HepG2 (cell line): Measurements from ENCODE around the gene SYT9. TPM values are rescaled to one million over a fixed set of nuclear protein-coding genes. Genes with fewer than 3 reads are reported as not detected.
A peak's percentile ranks its signal among the peaks of the same experiment; 100 is the strongest.

Experiments
- ATAC-seq: fragments of 200-7000 bp; cut with Tn5 transposase; 3 replicates; pipeline ENCODE4 v1.9.1; 2020; ENCODE audit warnings: mild to moderate bottlenecking, moderate library complexity
- BruUV-seq: library from RNA; stranded (reverse); fragments of 400-500 nt; replicated peaks from 2 replicates; lab custom pipeline; 2021; lab: Mats Ljungman, UMichigan
- CTCF ChIA-PET: fragments of 300-600 bp; formaldehyde crosslinking; extraction: SDS; loops from one replicate; lab custom pipeline; 2021; ENCODE audit warnings: low total read pairs, inconsistent platforms, low intra/inter-chr PET ratio; lab: Yijun Ruan, JAX
- POLR2A ChIA-PET: fragments of 350-600 bp; sonication (Branson Sonifier 250); formaldehyde crosslinking; loops from one replicate; lab custom pipeline; 2020; ENCODE audit warnings: antibody characterized with exemption, inconsistent platforms; lab: Yijun Ruan, JAX
- DNase-seq: peaks from one replicate; pipeline ENCODE4 v3.0.0-alpha.2; 2015; ENCODE audit warnings: low spot score
- FAIRE-seq: peaks from 3 replicates; lab custom pipeline; 2011; peaks lifted over from hg19 to GRCh38; lab: Jason Lieb, UNC
- H2AFZ ChIP-seq: one replicate; pipeline ENCODE4 v1.6.1; 2011; ENCODE audit warnings: low read length, inconsistent platforms
- H3K27ac ChIP-seq: fragments of 300-600 bp; 3 replicates; pipeline ENCODE4 v1.8.0; 2011; ENCODE audit warnings: mixed run types, mild to moderate bottlenecking, mixed read lengths, low read length, inconsistent platforms; ENCODE audit not compliant: insufficient read depth; ENCODE audit errors: extremely low read length
- H3K27me3 ChIP-seq, 2 experiments: fragments of 200-600 bp in 1 of 2; 2 replicates in 1 of 2; 3 replicates in 1 of 2; pipeline versions ENCODE4 v1.6.0 to v1.8.0; 2011; ENCODE audit warnings: low read length in 2 of 2, mild to moderate bottlenecking in 2 of 2, moderate library complexity in 2 of 2, inconsistent platforms in 1 of 2; ENCODE audit not compliant: insufficient read depth in 2 of 2, control insufficient read depth in 1 of 2
- H3K36me3 ChIP-seq, 2 experiments: fragments of 200-600 bp in 1 of 2; replicated peaks in 1 of 2; 2 replicates in 1 of 2; 3 replicates in 1 of 2; pipeline versions ENCODE4 v1.5.1 to v1.8.0; 2011; ENCODE audit warnings: low read length in 2 of 2, inconsistent platforms in 1 of 2; ENCODE audit not compliant: insufficient read depth in 2 of 2, control insufficient read depth in 1 of 2
- H3K4me1 ChIP-seq: 2 replicates; pipeline ENCODE4 v1.5.1; 2012; ENCODE audit warnings: low read length, inconsistent platforms; ENCODE audit not compliant: insufficient read depth
- H3K4me2 ChIP-seq: 2 replicates; pipeline ENCODE4 v1.6.0; 2011; ENCODE audit warnings: low read depth, low read length, inconsistent platforms
- H3K4me3 ChIP-seq, 3 experiments: fragments of 200-600 bp in 1 of 3; sonication (generic), shearing (Covaris generic) in 1 of 3; replicated peaks in 1 of 3; 2 replicates each; pipeline ENCODE4 v1.5.1; 2011 to 2016; ENCODE audit warnings: low read length in 3 of 3, inconsistent platforms in 2 of 3, low read depth in 2 of 3, mild to moderate bottlenecking in 2 of 3, control low read depth in 1 of 3, mixed read lengths in 1 of 3; ENCODE audit not compliant: insufficient read depth in 1 of 3
- H3K79me2 ChIP-seq: one replicate; pipeline ENCODE4 v1.6.1; 2011; ENCODE audit warnings: low read length, inconsistent platforms; ENCODE audit not compliant: insufficient read depth
- H3K9ac ChIP-seq: 2 replicates; pipeline ENCODE4 v1.6.0; 2011; ENCODE audit warnings: mild to moderate bottlenecking, low read depth, low read length, inconsistent platforms; ENCODE audit not compliant: insufficient read depth
- H3K9me3 ChIP-seq: 2 replicates; pipeline ENCODE4 v1.5.1; 2012; ENCODE audit warnings: mild to moderate bottlenecking, low read length
- H4K20me1 ChIP-seq: 2 replicates; pipeline ENCODE4 v1.6.0; 2011; ENCODE audit warnings: inconsistent platforms, mild to moderate bottlenecking, low read length, moderate library complexity; ENCODE audit not compliant: insufficient read depth
- BRCA1 ChIP-seq: sonication (generic); formaldehyde crosslinking; IDR thresholded peaks from 2 replicates; pipeline ENCODE4 v1.4.0; 2020; ENCODE audit warnings: missing genetic modification reagents
- CEBPG ChIP-seq: IDR thresholded peaks from 2 replicates; pipeline ENCODE4 v1.6.1; 2016
- ZFY ChIP-seq: sonication (generic); formaldehyde crosslinking; IDR thresholded peaks from 2 replicates; pipeline ENCODE4 v1.4.0; 2020; ENCODE audit warnings: missing genetic modification reagents
- ZNF468 ChIP-seq: sonication (generic); formaldehyde crosslinking; IDR thresholded peaks from 2 replicates; pipeline ENCODE4 v1.8.0; 2022; ENCODE audit warnings: mild to moderate bottlenecking, moderate library complexity, missing genetic modification reagents
- WGBS: methylation state at CpG from one replicate; pipeline ENCODE4 v1.1.6; 2017; ENCODE audit warnings: low lambda C conversion rate; 5-methylcytosine and 5-hydroxymethylcytosine counted together
- in situ Hi-C: cut with HindIII; loops from 2 replicates; pipeline ENCODE4 v1.10.0; 2017; ENCODE audit warnings: low pct_unique_long_range_greater_than_20kb; ENCODE audit not compliant: extremely low pct_ligation_motif_present
- intact Hi-C: fragments of 100-400 bp; cut with micrococcal nuclease; formaldehyde crosslinking; loops from one replicate; pipeline ENCODE4 v1.10.0; 2022; ENCODE audit not compliant: unreplicated experiment
- polyA plus RNA-seq, 8 experiments: library from polyadenylated mRNA; depleted of rRNA in 3 of 8; stranded (reverse) in 7 of 8; unstranded in 1 of 8; fragments of >200 nt; fragmentation: Illumina TruSeq in 4 of 8; extraction: Trizol in 4 of 8; gene quantifications; 2 replicates each; pipeline versions ENCODE4 v1.2.1 to v1.2.3, GENCODE V29; 2011 to 2016; ENCODE audit warnings: low read depth in 4 of 8, missing spikeins in 1 of 8, mixed read lengths in 1 of 8; ENCODE audit not compliant: insufficient read depth in 1 of 8
- total RNA-seq, 5 experiments: library from RNA; depleted of rRNA; stranded (reverse); fragments of >200 nt; fragmentation: Illumina TruSeq; extraction: Trizol; gene quantifications; 2 replicates each; pipeline ENCODE4 v1.2.3, GENCODE V29; 2016; ENCODE audit warnings: low read depth in 1 of 5
- TF ChIP-seq, protein P1 (sequence below): fragments of 450-650 bp; IDR thresholded peaks from 2 replicates; pipeline ENCODE4 v1.6.1; 2016

The SYT9 gene
- total and polyA plus RNA-seq, 2 of the 13 experiments (the other 11 are each of a cell fraction or from before 2014, with no cell fraction given), result not detected

DNA sequence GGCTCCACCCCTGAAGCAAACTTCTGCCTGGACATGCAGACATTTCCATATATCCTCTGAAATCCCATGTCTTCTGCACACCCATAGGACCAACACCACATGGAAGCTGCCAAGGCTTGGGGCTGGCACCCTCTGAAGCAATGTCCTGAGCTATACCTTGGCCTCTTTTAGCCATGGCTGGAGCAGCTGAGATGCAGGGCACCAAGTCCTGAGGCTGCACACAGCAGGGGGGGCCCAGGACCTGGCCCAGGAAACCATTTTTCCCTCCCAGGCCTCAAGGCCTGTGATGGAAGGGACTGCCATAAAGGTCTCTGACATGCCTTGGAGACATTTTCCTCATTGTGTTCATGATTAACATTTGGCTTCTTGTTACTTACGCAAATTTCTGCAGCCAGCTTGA is 34.5 kb downstream of the SYT9 start:
- TF ChIP-seq CEBPG (CRISPR knock-in tag) (no peak), ZFY (CRISPR knock-in tag) (no peak), BRCA1 (no peak)
- no TSS peak for BruUV-seq
- ChIA-PET POLR2A (no interaction called here), CTCF (no interaction called here)
- H3K27me3 ChIP-seq, result no peaks in the 10 kb centered on the region
- no peaks in the 10 kb centered on the region for H3K4me1 ChIP-seq
- H3K9me3 ChIP-seq, result peaks cover 17% of the 10 kb centered on the region
- no peaks in the 10 kb centered on the region for H3K79me2 ChIP-seq
- H4K20me1 ChIP-seq, result no peaks in the 10 kb centered on the region
- intact Hi-C loops, result no loop called here
- in situ Hi-C loops, result no loop called here
- H3K27ac ChIP-seq, result no peak overlapping the region
- no peak overlapping the region for H2AFZ ChIP-seq
- H3K36me3 ChIP-seq, result no peaks in the 10 kb centered on the region
- no peak for FAIRE-seq
- no peak for ATAC-seq
- DNase-seq, result no peak
- 6% methylated on average over 1 of the region's 1 CpG for WGBS
- H3K9ac ChIP-seq, result no peak overlapping the region
- no peak overlapping the region for H3K4me3 ChIP-seq
- no peak overlapping the region for H3K4me2 ChIP-seq

- H3K27me3 ChIP-seq, result no peaks in the 10 kb centered on the region
- in situ Hi-C loops, result no loop called here
- H3K9me3 ChIP-seq, result peaks cover 6% of the 10 kb centered on the region
- FAIRE-seq, result no peak
- POLR2A ChIA-PET, result no interaction called here
- no peak for ATAC-seq
- no peaks in the 10 kb centered on the region for H3K36me3 ChIP-seq
- BruUV-seq, result no TSS peak
- H3K27ac ChIP-seq, result no peak overlapping the region
- H4K20me1 ChIP-seq, result no peaks in the 10 kb centered on the region
- no peak for TF ChIP-seq ZNF468 (CRISPR knock-in tag)
- TF ChIP-seq, protein P1, sequence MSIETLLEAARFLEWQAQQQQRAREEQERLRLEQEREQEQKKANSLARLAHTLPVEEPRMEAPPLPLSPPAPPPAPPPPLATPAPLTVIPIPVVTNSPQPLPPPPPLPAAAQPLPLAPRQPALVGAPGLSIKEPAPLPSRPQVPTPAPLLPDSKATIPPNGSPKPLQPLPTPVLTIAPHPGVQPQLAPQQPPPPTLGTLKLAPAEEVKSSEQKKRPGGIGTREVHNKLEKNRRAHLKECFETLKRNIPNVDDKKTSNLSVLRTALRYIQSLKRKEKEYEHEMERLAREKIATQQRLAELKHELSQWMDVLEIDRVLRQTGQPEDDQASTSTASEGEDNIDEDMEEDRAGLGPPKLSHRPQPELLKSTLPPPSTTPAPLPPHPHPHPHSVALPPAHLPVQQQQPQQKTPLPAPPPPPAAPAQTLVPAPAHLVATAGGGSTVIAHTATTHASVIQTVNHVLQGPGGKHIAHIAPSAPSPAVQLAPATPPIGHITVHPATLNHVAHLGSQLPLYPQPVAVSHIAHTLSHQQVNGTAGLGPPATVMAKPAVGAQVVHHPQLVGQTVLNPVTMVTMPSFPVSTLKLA, result peak; percentile 22; the same call in 1 of the 2 replicates
- TF ChIP-seq, all 625 proteins: peak for 1
- CTCF ChIA-PET, result no interaction called here
- Histone ChIP-seq H3K9ac (no peak overlapping the region), H3K4me2 (no peak overlapping the region), H2AFZ (no peak overlapping the region), H3K79me2 (no peaks in the 10 kb centered on the region), H3K4me3 (no peak overlapping the region), H3K4me1 (no peaks in the 10 kb centered on the region)
- DNase-seq, result no peak
- intact Hi-C loops, result no loop called here
- WGBS, result 0% methylated on average over 2 of the region's 2 CpGs
Measured at GRCh38 chr11:7291100-7291829, 39.6 kb downstream of the SYT9 start.
